Activated T-cell treated with anti-CD3 and anti-CD28 coated beads for 48 hours (primary cell): ENCODE results near the gene CAMKMT.
"Not testable (repeated sequence)": the region's sequence is repeated elsewhere in the genome, so short reads cannot be mapped to it uniquely, and the experiment has no call there.

Source experiments
- DNase-seq: peaks from one replicate; pipeline ENCODE4 v3.0.0-alpha.2; 2020; ENCODE audit warnings: low read depth

The CAMKMT gene

DNA sequence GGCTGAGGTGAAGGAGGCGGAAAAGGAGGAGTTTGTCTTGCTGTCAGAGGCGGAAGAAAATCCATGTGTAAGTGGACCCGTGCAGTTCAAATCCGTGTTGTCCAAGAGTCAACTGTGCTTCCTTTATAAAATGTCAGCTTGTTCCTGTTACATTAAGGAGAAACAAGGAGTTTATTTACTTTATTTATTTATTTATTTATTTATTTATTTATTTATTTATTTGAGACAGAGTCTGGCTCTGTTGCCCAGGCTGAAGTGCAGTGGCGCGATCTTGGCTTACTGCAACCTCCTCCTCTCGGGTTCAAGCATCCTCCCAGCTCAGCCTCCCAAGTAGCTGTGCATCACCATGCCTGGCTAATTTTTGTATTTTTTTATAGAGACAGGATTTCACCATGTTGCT, 143.9 kb downstream of the CAMKMT start:
- DNase-seq = not testable (repeated sequence)

DNA sequence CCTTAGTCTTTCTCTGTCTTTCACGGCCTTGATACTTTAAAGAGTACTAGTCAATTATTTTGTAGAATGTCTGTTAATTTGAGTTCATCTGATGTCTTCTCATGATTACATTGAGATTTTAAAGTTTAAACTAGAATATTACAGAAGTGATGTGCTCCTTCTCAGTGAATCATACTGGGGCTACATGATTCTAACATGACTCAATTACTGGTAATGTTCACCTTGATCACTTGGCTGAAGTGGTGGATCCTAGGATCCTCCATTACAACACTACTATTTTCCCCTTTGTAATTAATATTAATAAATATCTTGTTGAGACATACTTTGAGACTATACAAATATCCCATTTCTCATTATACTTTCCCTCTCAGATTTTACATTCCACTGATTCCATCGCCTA, 148.5 kb downstream of the CAMKMT start:
- DNase-seq = no peak

DNA sequence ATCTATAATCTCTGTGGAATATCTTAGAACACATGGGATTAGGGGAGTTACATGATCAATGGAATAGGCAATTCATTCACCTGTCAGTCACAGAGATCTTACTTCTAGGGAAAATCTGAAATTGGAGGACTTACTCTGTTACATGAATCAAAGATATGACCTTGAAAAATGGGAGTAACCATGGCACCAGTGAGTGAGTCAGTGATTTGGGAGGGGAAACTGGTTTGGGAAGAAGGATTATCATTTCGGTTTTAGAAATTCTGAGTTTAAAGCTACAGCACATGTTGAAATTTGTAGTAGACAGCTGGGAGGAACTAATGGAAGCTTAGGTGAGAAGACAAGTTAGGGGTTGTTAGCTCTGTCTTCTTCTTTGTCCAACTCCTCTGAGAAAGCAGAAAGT, 153.7 kb downstream of the CAMKMT start:
- no peak for DNase-seq

DNA sequence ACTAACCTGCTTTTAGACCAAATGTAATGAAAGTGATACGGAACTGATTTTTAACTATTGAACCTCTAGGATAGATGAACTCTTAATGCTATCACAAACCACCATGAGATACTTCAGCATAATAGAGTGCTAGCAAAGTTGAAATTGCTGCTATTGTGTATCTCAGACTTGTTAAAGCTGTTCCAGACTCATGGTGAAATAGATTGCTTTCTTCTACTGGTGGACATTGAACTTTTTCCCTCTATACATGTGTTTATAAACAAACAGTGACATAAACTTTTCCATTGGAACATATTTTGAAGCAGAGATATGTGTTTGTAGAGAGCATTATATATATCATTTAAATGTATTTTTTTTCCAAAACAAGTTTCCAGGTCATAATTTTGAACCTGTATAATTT, 157.3 kb downstream of the CAMKMT start:
- DNase-seq = no peak

DNA sequence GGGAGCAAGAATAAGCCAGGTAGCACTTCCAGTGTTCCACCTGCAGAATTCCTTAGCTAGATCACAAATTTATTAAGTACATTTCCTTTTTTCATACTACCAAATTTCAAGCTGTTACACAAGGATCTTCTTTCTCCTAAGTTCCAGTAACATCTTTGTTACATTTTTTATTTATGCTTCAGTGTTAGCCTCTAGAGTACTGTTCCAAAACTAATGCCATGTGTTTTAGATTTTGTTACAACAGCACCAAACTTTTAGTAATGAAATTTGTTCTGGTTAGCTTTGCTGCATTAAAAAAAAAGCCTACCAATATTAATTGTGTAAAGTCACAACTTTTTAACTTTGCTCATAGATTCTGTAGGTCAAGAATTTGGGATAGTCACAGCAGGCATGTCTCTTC, 161.1 kb downstream of the CAMKMT start:
- no peak for DNase-seq

DNA sequence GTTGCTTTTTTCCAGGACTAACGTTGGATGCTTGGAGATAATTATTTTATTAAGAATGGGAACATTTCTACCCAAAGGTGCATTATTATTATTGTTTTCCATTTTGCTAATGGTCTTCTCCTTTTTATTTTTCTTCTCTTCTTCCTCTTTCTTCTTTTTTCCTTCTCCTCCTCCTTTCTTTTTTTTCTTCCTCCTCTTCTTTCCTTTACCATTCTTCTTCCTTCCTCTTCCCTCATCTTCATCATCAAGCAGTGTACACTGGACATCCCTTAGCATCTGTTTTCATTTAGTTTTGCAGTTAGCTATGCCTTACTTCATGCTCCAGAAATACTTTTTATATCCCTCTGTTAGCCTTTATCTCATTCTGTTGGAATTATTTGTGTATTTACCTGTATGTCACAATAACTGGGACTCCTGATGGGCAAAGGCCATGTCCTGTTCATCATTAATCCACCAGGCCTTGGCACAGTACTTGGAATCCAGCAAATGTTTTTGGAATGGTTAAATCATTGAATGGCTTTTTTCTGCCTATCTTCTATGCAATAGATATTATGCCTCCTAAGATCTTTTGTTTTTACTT, 162.7 kb downstream of the CAMKMT start:
- DNase-seq = no peak

DNA sequence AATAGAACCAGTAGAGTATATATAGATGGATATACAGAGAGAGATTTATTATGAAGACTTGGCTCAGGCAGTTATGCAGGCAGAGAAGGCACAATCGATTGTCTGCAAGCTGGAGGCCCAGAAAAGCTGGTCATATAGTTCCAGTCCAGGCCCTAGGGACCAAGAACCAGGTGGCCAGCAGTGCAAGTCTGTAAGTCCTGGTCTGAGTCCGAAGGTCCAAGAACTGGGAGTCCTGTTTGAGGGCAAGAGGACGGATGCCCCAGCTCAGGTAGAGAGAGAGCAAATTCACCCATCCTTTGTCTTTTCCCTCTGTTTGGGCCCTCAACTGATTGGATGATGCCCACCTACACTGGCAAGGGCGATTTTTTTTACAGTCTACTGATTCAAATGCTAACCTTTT, 164.6 kb downstream of the CAMKMT start:
- DNase-seq = no peak

DNA sequence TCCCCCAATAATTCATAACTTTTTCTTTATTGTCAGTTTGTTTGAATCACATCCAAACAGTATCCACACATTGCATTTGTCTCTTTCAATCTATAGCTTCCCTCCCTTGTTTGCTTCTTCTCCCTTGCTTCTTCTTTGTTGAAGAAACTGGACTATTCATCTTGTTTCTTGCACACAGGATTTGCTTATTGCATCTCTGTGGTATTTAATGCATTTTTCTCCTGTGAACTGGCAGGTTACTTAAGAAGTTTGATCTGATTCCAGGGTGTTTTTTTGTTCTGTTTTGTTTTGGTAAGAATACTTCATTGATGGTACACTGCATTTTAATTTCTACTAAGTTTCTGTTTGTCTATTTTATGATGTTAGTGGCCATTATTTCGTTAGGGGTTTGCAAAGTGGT, 166.8 kb downstream of the CAMKMT start:
- DNase-seq = no peak

DNA sequence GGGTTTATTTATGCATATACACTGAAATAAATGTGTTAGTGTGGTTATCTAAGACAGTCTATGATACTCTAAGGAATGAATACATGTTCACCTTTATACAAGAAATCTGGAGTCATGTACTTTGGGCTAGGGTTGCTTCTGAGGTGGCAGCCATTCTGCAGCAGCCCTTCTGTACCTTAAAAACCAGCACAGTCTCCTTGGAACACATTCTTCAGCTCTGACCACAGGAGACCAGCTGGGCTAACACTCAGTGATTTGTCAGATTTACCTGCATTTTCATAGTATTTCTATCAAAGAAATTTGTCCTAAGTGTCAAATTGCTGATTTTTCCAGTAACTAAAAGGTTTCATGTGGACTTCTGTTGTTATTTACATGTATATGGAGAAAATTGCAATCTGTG, 167.7 kb downstream of the CAMKMT start:
- no peak for DNase-seq

DNA sequence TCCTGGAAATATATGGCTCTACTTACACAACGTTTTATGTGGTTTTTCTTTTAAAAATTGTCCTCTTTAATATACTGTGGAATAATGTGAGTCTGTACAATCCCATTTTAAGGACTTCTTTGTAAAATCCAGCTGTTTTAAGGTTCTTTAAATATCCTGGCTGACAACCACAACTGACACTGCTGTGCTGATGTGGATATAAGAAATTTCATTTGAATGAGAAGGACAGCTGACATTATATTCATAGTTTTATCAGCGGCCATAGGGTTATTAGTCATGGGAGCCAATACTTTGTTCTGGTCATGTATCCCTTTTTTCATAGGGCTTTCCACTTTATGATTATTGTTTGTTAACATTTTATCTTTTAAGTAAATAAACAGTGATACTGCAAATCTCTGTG, 169.5 kb downstream of the CAMKMT start:
- no peak for DNase-seq

DNA sequence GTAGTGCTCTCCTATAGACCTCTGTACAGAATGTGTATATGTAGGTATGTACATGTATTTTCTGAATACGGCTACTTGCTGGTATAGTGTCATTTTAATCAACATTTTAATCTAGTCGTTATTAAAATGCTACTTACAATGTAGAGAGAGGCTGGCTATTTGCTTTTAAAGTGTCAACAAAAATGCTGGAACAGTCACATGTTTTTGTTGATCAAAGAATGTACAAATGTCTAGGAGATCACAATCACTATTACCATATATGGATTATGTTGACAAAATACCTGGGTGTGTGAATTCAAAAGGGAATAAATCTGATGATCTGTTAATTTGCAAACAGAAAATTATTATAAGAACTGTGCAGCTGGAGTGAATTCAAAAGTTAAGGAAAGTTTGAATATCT, 170.3 kb downstream of the CAMKMT start:
- DNase-seq = no peak

DNA sequence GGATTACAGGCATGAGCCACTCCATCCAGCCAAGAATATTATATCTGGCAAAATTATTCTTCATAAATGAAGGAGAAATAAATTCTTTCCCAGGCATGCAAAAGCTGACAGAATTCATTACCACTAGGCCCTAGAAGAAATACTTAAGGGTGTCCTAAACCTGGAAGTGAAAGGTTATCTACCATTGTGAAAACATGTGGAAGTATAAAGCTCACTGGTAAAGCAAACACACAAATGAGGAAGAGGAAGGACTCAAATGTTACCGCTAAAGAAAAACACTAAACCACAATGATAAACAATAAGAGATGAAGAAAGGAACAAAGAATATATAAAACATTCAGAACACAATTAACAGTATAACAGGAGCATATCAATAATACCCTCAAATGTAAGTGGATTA, 171.8 kb downstream of the CAMKMT start:
- DNase-seq = no peak

DNA sequence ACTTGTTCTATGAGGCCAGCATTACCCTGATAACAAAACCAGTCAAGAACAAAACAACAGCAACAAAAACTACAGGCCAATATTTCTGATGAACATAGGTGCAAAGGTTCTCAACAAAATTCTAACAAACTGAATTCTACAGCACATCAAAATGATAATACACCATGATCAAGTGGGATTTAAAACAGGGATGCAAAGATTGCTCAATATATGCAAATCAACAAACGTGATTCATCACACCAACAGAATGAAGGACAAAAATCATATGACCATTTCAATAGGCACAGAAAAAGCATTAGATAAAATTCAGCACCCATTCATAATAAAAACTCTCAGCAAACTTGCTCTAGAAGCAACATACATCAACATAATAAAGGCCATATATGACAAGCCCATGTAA, 173.6 kb downstream of the CAMKMT start:
- DNase-seq = no peak

DNA sequence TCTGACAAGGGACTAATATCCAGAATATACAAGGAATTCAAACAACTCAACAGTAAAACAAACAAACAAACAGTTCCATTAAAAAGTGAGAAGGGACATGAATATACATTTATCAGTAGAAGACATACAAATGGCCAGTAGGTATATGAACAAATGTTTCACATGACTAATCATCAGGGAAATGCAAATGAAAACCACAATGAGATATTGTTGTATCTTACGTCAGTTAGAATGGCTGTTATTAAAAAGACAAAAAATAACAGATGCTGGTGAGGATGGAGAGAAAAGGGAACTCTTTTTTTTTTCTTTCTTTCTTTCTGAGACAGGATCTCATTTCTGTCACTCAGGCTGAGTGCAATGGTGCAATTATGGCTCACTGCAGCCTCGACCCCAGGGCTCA, 175.5 kb downstream of the CAMKMT start:
- DNase-seq = no peak

DNA sequence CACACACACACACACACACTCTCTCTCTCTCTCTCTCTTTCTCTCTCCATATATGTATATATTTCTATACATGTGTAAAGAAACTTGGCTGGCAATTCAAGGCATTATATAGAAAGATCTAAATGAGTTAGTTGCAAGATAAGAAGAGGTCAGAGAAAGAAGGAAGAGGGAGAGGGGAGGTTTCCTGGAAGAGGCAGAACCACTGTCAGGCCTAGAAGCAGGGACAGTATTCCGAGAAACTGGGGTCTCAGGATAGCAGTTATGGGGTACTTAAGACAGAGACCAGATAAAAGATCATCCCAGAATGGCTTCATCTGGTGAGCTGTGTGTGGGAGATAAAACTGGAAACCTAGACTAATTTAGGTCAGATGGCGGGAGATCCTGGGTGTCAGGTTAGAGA, 180.8 kb downstream of the CAMKMT start:
- DNase-seq = no peak

DNA sequence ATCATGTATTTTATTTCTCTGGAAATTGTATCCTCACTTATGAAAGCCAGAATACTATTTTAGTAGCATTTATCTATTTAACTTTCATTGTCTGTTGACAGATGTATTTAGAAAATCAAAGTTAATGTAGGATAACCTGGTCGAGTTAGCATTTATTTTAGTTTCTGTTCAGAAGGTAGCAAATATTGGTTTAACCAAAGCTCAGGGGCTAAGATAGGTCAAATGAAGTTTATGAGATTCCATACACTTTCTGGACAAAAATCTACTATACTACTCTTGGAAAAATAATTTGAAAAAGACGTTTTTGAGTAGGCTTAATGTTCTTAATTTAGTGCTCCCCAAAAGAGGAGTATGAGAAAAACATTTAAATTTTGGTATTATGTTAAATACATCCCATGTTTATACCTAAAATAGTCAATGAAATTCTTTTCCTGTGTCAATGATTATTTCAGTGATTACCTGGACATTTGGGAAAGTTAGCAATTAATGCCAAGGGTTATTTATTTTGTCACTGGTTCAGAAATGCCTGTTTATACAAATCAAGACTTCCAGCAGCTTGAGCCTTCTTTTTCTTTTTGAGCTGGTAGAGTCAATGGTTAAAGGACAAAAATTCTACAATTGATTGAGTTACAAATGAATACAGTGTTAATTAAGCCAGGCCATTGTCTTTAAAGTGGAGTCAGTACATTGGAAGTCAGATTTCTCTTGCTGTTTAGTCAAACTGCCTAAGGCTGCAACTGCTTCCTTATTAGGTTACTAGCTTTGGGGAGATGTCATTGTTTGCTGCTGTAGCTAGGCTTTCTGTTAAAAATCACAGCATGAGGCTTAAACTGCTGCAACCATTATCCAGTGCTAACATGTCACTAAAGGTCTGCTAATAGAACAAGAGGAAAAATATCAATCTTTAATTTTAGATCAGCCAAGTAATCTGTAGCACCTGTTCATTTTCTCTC, 182.3 kb downstream of the CAMKMT start:
- DNase-seq = no peak

DNA sequence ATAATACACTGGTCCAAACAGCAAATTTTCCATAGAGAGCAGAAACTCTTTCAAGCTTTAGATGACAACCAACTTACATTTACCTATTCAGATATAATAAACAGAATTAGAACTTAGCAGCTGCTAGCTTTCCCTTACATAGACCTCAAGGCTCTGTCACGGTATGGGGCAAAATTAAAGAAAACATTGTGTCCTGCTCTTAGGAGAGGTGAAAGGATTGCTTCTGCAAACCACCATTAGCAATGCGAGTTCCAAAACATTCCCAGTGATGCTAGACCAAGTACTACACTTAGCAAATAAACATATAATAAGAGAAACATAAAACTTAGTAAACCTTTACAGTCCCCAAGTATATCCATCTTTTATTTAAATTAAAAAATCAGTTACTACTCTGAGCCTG, 183.3 kb downstream of the CAMKMT start:
- no peak for DNase-seq

DNA sequence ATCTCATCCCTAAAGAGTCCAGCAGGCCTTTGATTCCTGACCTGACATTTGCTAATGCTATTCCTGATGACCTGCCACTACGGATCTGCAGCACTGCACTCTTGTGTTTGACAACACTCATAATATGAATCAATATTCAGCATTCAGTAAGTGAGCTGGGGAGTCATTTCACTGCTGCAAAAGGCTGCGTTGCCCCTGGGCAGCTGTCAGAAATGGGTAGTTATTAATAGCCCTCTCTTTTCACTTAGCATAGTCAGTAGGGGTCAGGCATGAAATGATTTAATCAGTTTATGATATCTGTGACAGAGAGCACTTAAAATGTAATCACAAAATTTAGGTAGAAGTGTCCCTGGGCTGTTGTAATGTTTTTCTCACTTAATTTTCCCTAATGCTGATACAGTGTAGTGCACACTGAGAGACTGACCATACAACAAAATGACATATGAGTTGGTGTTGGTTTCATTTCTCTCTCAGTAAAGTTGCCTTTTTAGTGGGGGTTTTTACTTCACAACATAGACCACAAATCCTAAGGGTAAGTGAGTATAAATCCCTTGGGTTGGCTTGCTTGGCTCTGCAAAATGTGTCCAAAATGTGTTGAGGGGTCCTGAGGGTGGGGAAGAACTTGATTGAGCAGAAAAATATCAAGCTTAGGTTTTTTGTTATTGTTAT, 184.8 kb downstream of the CAMKMT start:
- no peak for DNase-seq

DNA sequence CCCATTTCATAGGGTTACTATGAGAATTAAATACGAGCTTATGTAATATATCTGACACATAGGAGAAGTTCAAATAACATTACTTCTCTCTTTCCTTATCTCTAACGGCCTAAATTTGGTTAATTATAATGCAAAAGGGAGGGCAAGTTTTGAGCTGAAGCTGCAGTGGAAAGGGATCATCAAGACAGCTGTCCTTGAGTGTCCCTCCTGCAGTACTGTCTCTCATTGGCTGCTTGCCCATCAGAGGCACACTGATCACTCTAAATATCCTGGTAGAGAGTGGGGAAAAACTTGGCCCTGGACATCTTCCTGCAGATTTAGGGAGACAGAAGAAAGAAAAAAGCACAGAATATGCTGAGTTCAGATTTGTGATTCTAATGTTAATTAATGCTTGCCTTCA, 186.0 kb downstream of the CAMKMT start:
- DNase-seq = no peak

DNA sequence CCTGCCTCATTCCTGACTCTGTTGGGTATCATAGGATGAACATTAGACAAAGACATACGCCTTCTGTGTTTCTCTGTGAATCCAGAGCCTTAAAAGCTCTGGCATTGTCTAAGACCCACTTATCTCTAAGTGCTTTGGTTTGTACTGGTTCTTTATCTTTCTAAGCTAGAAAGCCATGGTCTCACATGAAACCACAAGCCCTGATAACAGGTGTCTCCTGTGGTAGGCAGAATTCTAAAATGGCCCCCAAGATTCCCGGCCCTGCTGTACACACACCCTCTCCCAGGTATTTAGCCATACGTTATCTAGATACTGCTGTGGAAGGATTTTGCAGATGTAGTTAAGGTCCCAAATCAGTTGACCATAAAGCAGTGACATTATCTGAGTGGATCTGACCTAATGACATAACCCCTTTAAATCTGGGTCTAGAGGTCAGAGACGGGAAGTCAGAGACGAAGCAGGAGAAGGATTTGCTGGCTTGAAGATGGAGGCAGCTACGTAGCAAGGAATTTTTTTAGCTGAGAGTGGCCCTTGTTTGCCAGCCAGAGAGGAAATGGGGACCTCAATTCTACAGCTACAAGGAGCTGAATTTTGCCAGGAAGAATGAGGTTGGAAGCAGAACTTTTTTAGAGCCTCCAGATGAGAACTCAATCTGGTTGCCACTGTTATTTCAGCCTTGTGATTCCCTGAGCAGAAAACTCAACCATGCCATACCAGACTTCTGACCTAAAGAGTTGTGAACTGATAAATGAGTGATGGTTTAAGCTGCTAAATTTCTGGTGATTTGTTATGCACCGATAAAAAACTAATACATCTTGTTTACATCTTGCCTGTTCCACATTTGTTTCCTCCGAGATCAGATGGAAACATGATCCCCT, 186.7 kb downstream of the CAMKMT start:
- DNase-seq = no peak

DNA sequence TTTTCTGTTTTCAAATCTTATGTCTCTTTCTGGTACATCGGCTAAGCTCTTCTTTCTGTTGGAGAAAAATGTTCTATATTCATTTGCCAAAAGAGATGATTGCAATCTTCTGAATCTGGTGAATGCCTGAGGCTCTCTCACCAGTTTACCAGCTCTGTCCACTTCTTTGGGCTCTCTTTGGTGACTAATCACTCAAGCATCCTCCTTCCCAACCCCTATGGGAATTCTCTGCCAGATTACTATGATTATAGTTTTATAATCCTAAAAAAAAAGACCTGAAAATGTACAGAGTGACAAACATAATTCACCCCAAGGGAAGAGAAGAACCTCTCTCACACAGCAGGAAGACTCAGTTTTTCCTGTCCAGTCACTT, 187.3 kb downstream of the CAMKMT start:
- DNase-seq = no peak

DNA sequence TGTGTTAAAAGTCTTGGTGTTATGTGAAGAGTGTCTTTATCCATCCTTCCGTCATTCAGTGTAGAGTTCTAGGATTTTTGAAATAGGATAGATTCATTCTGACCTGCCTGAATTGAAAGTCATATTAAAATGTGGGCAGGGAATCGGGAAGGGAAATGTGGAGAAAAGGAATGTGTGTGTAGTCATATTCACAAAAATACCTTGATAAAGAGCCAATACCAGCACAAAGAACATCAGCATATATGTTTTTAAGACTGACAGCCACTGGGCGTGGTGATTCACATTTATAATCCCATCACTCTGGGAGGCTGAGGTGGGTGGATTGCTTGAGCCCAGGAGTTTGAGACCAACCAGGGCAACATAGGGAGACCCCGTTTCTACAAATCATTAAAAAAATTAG, 188.1 kb downstream of the CAMKMT start:
- DNase-seq = no peak
